ENCODE data around the gene TAF13. TPM values are rescaled to one million over a fixed set of nuclear protein-coding genes. Genes with fewer than 3 reads are reported as not detected.

Gene TAF13
- total RNA-seq, 3 donors from 2014 or later (not counting 1 experiment from before 2014, with no cell fraction given) = 44.4 to 54.5 (median 47.2) TPM

DNA sequence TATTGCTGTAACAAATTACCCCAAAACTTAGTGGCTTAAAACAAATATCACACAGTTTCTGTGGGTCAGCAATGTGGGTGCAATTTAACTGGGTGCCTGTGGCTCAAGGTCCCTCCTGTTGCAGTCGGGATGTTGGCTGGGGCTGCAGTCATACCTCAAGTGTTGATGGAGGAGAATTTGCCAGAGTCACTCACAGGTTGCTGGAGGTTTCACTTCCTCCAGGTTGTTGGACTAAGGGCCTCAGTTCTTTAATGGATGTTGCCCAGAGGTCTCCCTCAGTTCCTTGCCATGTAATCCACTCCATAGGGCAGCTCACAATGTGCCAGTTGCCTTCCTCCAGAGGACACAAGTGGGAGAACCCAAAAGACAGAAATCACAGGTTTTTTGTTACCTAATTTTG is 2.5 kb upstream of the TAF13 start:
- DNase-seq (no peak), ATAC-seq (no peak)
- Mint-ChIP-seq H3K27ac (peak overlapping the region in 1 of 2 donors; percentile 58), H3K36me3 (no peaks in the 10 kb centered on the region), H3K4me3 (no peak overlapping the region), H3K27me3 (ENCODE audit: low read depth in 2 of 2) (peaks cover 5 to 6% of the 10 kb centered on the region in 2 donors), H3K9me3 (no peaks in the 10 kb centered on the region), H3K4me1 (peaks cover 21% of the 10 kb centered on the region in 2 donors)
- H3K36me3 ChIP-seq (ENCODE audit: control insufficient read depth, insufficient read depth, low read length) = no peaks in the 10 kb centered on the region
- WGBS (ENCODE audit: insufficient coverage) = 87% methylated on average over 1 of the region's 1 CpG
- H3K9me3 ChIP-seq (ENCODE audit: control insufficient read depth, insufficient read depth, low read length) = no peaks in the 10 kb centered on the region
- no peaks in the 10 kb centered on the region for H3K27me3 ChIP-seq (ENCODE audit: control insufficient read depth, insufficient read depth, low read length)
- intact Hi-C loops (cut with micrococcal nuclease) = no loop called here
- H3K27ac ChIP-seq (ENCODE audit: low read length) = no peak overlapping the region
- H3K4me3 ChIP-seq (ENCODE audit: low read length) = no peak overlapping the region
- peaks cover 8% of the 10 kb centered on the region for H3K4me1 ChIP-seq (ENCODE audit: control insufficient read depth, insufficient read depth, low read length)
- TF ChIP-seq, protein P1, sequence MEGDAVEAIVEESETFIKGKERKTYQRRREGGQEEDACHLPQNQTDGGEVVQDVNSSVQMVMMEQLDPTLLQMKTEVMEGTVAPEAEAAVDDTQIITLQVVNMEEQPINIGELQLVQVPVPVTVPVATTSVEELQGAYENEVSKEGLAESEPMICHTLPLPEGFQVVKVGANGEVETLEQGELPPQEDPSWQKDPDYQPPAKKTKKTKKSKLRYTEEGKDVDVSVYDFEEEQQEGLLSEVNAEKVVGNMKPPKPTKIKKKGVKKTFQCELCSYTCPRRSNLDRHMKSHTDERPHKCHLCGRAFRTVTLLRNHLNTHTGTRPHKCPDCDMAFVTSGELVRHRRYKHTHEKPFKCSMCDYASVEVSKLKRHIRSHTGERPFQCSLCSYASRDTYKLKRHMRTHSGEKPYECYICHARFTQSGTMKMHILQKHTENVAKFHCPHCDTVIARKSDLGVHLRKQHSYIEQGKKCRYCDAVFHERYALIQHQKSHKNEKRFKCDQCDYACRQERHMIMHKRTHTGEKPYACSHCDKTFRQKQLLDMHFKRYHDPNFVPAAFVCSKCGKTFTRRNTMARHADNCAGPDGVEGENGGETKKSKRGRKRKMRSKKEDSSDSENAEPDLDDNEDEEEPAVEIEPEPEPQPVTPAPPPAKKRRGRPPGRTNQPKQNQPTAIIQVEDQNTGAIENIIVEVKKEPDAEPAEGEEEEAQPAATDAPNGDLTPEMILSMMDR (IDR thresholded peaks at IDR 0.05) = no peak

DNA sequence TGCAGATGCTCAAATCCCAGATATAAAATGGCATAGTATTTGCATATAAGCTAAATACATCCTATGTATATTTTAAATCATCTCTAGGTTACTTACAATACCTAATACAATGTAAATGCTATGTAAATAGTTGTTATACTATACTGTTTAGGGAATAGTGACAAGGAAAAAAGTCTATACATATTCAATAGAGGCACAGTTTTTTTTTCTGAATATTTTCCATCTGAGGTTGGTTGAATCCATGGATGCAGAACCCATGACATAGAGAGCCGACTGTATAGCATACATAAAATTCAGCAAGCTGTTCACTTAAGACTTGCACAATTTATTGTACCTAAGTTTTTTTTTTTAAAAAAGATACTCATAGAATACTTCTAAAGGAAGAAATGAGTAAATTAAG is 6.5 kb downstream of the TAF13 start:
- DNase-seq (no peak), ATAC-seq (no peak)
- Histone ChIP-seq H3K4me1 (ENCODE audit: control insufficient read depth, insufficient read depth, low read length) (no peaks in the 10 kb centered on the region), H3K27ac (ENCODE audit: low read length) (no peak overlapping the region), H3K4me3 (ENCODE audit: low read length) (no peak overlapping the region), H3K27me3 (ENCODE audit: control insufficient read depth, insufficient read depth, low read length) (no peaks in the 10 kb centered on the region), H3K36me3 (ENCODE audit: control insufficient read depth, insufficient read depth, low read length) (peaks cover 18% of the 10 kb centered on the region), H3K9me3 (ENCODE audit: control insufficient read depth, insufficient read depth, low read length) (no peaks in the 10 kb centered on the region)
- 100% methylated on average over 1 of the region's 1 CpG for WGBS (ENCODE audit: insufficient coverage)
- Mint-ChIP-seq H3K4me1 (peaks cover 2 to 7% of the 10 kb centered on the region in 2 donors), H3K27ac (no peak overlapping the region), H3K9me3 (no peaks in the 10 kb centered on the region), H3K4me3 (no peak overlapping the region), H3K36me3 (peaks cover 8% of the 10 kb centered on the region), H3K27me3 (ENCODE audit: low read depth in 2 of 2) (no peaks in the 10 kb centered on the region)
- TF ChIP-seq, protein P1 (IDR thresholded peaks at IDR 0.05) = no peak
- intact Hi-C loops (cut with micrococcal nuclease) = no loop called here

DNA sequence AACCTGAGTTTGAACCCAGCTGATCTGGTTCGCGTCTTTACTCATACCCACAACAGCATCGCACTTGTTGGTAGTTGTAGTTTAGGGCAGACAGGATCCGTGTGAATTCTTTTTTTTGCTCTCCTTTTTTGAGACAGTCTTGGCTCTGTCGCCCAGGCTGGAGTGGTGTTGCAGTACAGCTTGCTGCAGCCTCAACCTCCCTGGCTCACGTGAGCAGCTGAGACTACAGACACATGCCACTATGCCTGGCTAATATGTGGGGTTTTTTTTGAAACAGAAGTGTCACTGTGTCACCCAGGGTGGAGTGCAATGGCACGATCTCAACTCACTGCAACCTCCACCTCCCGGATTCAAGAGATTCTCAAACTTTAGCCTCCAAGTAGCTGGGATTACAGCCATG is 7.9 kb downstream of the TAF13 start:
- peaks cover 8% of the 10 kb centered on the region for H3K36me3 Mint-ChIP-seq
- no peaks in the 10 kb centered on the region for H3K27me3 Mint-ChIP-seq (ENCODE audit: low read depth in 2 of 2)
- Histone ChIP-seq H3K36me3 (ENCODE audit: control insufficient read depth, insufficient read depth, low read length) (peaks cover 20% of the 10 kb centered on the region), H3K4me1 (ENCODE audit: control insufficient read depth, insufficient read depth, low read length) (no peaks in the 10 kb centered on the region), H3K9me3 (ENCODE audit: control insufficient read depth, insufficient read depth, low read length) (no peaks in the 10 kb centered on the region), H3K27ac (ENCODE audit: low read length) (no peak overlapping the region), H3K27me3 (ENCODE audit: control insufficient read depth, insufficient read depth, low read length) (no peaks in the 10 kb centered on the region), H3K4me3 (ENCODE audit: low read length) (no peak overlapping the region)
- 89% methylated on average over 6 of the region's 8 CpGs for WGBS (ENCODE audit: insufficient coverage)
- peaks cover 0 to 4% of the 10 kb centered on the region in 2 donors for H3K4me1 Mint-ChIP-seq
- no peak for DNase-seq
- TF ChIP-seq, protein P1 (IDR thresholded peaks at IDR 0.05) = no peak
- intact Hi-C loops (cut with micrococcal nuclease) = no loop called here
- no peak overlapping the region for H3K4me3 Mint-ChIP-seq
- H3K9me3 Mint-ChIP-seq = no peaks in the 10 kb centered on the region
- ATAC-seq = no peak
- no peak overlapping the region for H3K27ac Mint-ChIP-seq

DNA sequence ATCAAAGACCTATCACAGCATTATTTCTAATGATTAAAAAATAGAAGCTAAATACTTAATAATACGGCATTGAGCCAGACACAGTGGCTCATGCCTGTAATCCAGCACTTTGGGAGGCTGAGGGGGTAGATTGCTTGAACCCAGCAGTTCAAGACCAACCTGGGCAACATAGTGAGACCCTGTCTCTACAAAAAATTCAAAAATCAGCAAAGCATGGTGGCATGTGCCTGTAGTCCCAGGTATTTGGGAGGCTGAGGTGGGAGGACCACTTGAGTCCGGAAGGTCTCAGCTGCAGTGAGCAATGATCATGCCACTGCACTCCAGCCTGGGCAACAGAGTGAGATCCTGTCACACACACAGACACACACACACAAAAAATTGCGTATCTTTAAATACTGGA is 10.7 kb downstream of the TAF13 start:
- Histone ChIP-seq H3K9me3 (ENCODE audit: control insufficient read depth, insufficient read depth, low read length) (no peaks in the 10 kb centered on the region), H3K27me3 (ENCODE audit: control insufficient read depth, insufficient read depth, low read length) (no peaks in the 10 kb centered on the region), H3K36me3 (ENCODE audit: control insufficient read depth, insufficient read depth, low read length) (peaks cover 20% of the 10 kb centered on the region), H3K4me1 (ENCODE audit: control insufficient read depth, insufficient read depth, low read length) (no peaks in the 10 kb centered on the region), H3K27ac (ENCODE audit: low read length) (no peak overlapping the region), H3K4me3 (ENCODE audit: low read length) (no peak overlapping the region)
- Mint-ChIP-seq H3K27me3 (ENCODE audit: low read depth in 2 of 2) (no peaks in the 10 kb centered on the region), H3K4me1 (no peaks in the 10 kb centered on the region), H3K36me3 (peaks cover 8% of the 10 kb centered on the region), H3K9me3 (no peaks in the 10 kb centered on the region), H3K4me3 (no peak overlapping the region), H3K27ac (no peak overlapping the region)
- intact Hi-C loops (cut with micrococcal nuclease) = no loop called here
- WGBS (ENCODE audit: insufficient coverage) = 100% methylated on average over 1 of the region's 3 CpGs
- no peak for DNase-seq
- no peak for ATAC-seq
- TF ChIP-seq, protein P1 (IDR thresholded peaks at IDR 0.05) = no peak
